Endothelial cell of umbilical vein (primary cell): ENCODE measurements around the gene STAT2. TPM values are rescaled to one million over a fixed set of nuclear protein-coding genes. Genes with fewer than 3 reads are reported as not detected.
"Not testable (repeated sequence)": the region's sequence is repeated elsewhere in the genome, so short reads cannot be mapped to it uniquely, and the experiment has no call there.

Experiments
- BruUV-seq: library from RNA; stranded (reverse); fragments of 400-500 nt; replicated peaks from 2 replicates; lab custom pipeline; 2021; lab: Mats Ljungman, UMichigan
- CTCF ChIA-PET: fragments of 300-600, 350-600 bp; sonication (Branson Sonifier 250); formaldehyde crosslinking; loops from one replicate; lab custom pipeline; 2021; ENCODE audit warnings: antibody characterized with exemption, inconsistent platforms; lab: Charles Lee
- POLR2A ChIA-PET: fragments of 300-600, 350-600 bp; sonication (Branson Sonifier 250); formaldehyde crosslinking; loops from one replicate; lab custom pipeline; 2021; ENCODE audit warnings: antibody characterized with exemption, inconsistent platforms; lab: Charles Lee
- DNase-seq: peaks from one replicate; pipeline ENCODE4 v3.0.0-alpha.2; 2011; ENCODE audit warnings: low read depth, low spot score
- FAIRE-seq: peaks from 2 replicates; lab custom pipeline; 2011; peaks lifted over from hg19 to GRCh38; lab: Jason Lieb, UNC
- H2AFZ ChIP-seq: 2 replicates; pipeline ENCODE4 v1.6.0; 2012; ENCODE audit warnings: low read depth, low read length, control low read depth, inconsistent platforms
- H3K27ac ChIP-seq: 2 replicates; pipeline ENCODE4 v1.5.1; 2011; ENCODE audit warnings: low read depth, mild to moderate bottlenecking, control low read depth, low read length, moderate library complexity; ENCODE audit not compliant: insufficient read depth
- H3K27me3 ChIP-seq, 2 experiments: 2 replicates each; pipeline versions ENCODE4 v1.6.0 to v1.6.1; 2011; ENCODE audit warnings: low read length in 2 of 2, mixed read lengths in 1 of 2; ENCODE audit not compliant: control insufficient read depth in 2 of 2, insufficient read depth in 2 of 2
- H3K36me3 ChIP-seq, 2 experiments: 2 replicates in 1 of 2; 3 replicates in 1 of 2; pipeline ENCODE4 v1.5.1; 2011; ENCODE audit warnings: low read length in 2 of 2, mild to moderate bottlenecking in 1 of 2, moderate library complexity in 1 of 2; ENCODE audit not compliant: control insufficient read depth in 2 of 2, insufficient read depth in 2 of 2; ENCODE audit errors: extremely low read depth in 1 of 2
- H3K4me1 ChIP-seq: 3 replicates; pipeline ENCODE4 v1.5.1; 2011; ENCODE audit warnings: mild to moderate bottlenecking, low read length; ENCODE audit not compliant: control insufficient read depth, insufficient read depth; ENCODE audit errors: extremely low read depth
- H3K4me2 ChIP-seq: 2 replicates; pipeline ENCODE4 v1.6.1; 2011; ENCODE audit warnings: low read length, control low read depth, mixed read lengths; ENCODE audit not compliant: insufficient read depth
- H3K4me3 ChIP-seq, 3 experiments: fragments of 200-600 bp in 1 of 3; sonication (generic), shearing (Covaris generic) in 1 of 3; replicated peaks in 1 of 3; 2 replicates each; pipeline ENCODE4 v1.5.1; 2011 to 2016; ENCODE audit warnings: control low read depth in 3 of 3, low read length in 3 of 3, mild to moderate bottlenecking in 2 of 3, inconsistent platforms in 1 of 3, low read depth in 1 of 3, moderate library complexity in 1 of 3; ENCODE audit not compliant: insufficient read depth in 1 of 3
- H3K79me2 ChIP-seq: 2 replicates; pipeline ENCODE4 v1.6.0; 2012; ENCODE audit warnings: low read length, inconsistent platforms; ENCODE audit not compliant: control insufficient read depth, insufficient read depth
- H3K9ac ChIP-seq: replicated peaks from 2 replicates; pipeline ENCODE3; 2011; ENCODE audit warnings: low read length, control low read depth; ENCODE audit not compliant: insufficient read depth; ENCODE audit errors: extremely low read depth
- H3K9me1 ChIP-seq: replicated peaks from 3 replicates; pipeline ENCODE4 v1.6.0; 2011; ENCODE audit warnings: mild to moderate bottlenecking, low read length; ENCODE audit not compliant: control insufficient read depth, insufficient read depth; ENCODE audit errors: extremely low read depth
- H3K9me3 ChIP-seq: replicated peaks from 2 replicates; pipeline ENCODE4 v1.5.1; 2012; ENCODE audit warnings: low read length, inconsistent platforms; ENCODE audit not compliant: control insufficient read depth, insufficient read depth
- H4K20me1 ChIP-seq: replicated peaks from 2 replicates; pipeline ENCODE3; 2011; ENCODE audit warnings: mild to moderate bottlenecking, low read length; ENCODE audit not compliant: control insufficient read depth, insufficient read depth; ENCODE audit errors: extremely low read depth
- EZH2 ChIP-seq: IDR thresholded peaks from 2 replicates; pipeline ENCODE4 v1.6.1; 2012; ENCODE audit warnings: borderline replicate concordance, low read depth, mild to moderate bottlenecking, moderate library complexity, low read length, inconsistent platforms; ENCODE audit not compliant: severe bottlenecking
- GATA2 ChIP-seq: IDR thresholded peaks from 2 replicates; pipeline ENCODE4 v1.7.0; 2011; ENCODE audit warnings: low read depth, mild to moderate bottlenecking, moderate library complexity, mixed read lengths, low read length; ENCODE audit not compliant: insufficient read length, insufficient read depth
- JUN ChIP-seq: IDR thresholded peaks from 2 replicates; pipeline ENCODE4 v1.6.1; 2011; ENCODE audit warnings: borderline replicate concordance, low read depth; ENCODE audit not compliant: insufficient read length, insufficient read depth
- POLR2A ChIP-seq: IDR thresholded peaks from 2 replicates; pipeline ENCODE4 v1.6.1; 2012; ENCODE audit warnings: low read depth, mild to moderate bottlenecking, control low read depth, low read length
- POLR2AphosphoS5 ChIP-seq: IDR thresholded peaks from 2 replicates; pipeline ENCODE4 v1.6.1; 2012; ENCODE audit warnings: low read depth, mild to moderate bottlenecking, control low read depth, low read length, moderate library complexity; ENCODE audit not compliant: insufficient read depth
- dilution Hi-C: fragments of 300-500 bp; cut with MboI; formaldehyde crosslinking; loops from one replicate; pipeline ENCODE4 v1.15.0; 2019; ENCODE audit warnings: low sequenced_read_pairs; ENCODE audit not compliant: extremely low pct_ligation_motif_present
- intact Hi-C: fragments of 100-400 bp; cut with micrococcal nuclease; formaldehyde crosslinking; loops from one replicate; pipeline ENCODE4 v1.10.0; 2022
- polyA plus RNA-seq, 4 experiments: library from polyadenylated mRNA; depleted of rRNA in 3 of 4; stranded (reverse) in 3 of 4; unstranded in 1 of 4; fragments of >200 nt; gene quantifications; 2 replicates each; pipeline versions ENCODE4 v1.2.1 to v1.2.3, GENCODE V29; 2011 to 2012; ENCODE audit warnings: missing spikeins in 1 of 4
- total RNA-seq: library from RNA; stranded (reverse); gene quantifications from 2 replicates; pipeline ENCODE4 v1.2.3, GENCODE V29; 2021

Gene STAT2
- total and polyA plus RNA-seq, 2 donors (not counting 3 experiments of a cell fraction or from before 2014, with no cell fraction given): 62.8 to 66.5 TPM

GRCh38 chr12:56408799-56409417 lies 49.0 kb upstream of the STAT2 start:
- H3K27me3 ChIP-seq: no peaks in the 10 kb centered on the region
- H3K36me3 ChIP-seq: no peaks in the 10 kb centered on the region
- POLR2A ChIA-PET: no interaction called here
- no peak overlapping the region for H3K9ac ChIP-seq
- H3K27ac ChIP-seq: no peak overlapping the region
- no peak overlapping the region for H3K4me3 ChIP-seq
- H4K20me1 ChIP-seq: no peaks in the 10 kb centered on the region
- CTCF ChIA-PET: interaction anchor here (1.4 kb wide), 1 partner anchor 49 kb away, joined by 3 read pairs; the partner anchor contains the start of gene STAT2
- no peak for FAIRE-seq
- no peaks in the 10 kb centered on the region for H3K4me1 ChIP-seq
- H2AFZ ChIP-seq: no peak overlapping the region
- no TSS peak for BruUV-seq
- dilution Hi-C loops: loop anchor here (10.0 kb wide), 1 partner anchor 64 kb away; no protein-coding TSS in a partner anchor
- H3K9me1 ChIP-seq: no peaks in the 10 kb centered on the region
- intact Hi-C loops: no loop called here
- H3K79me2 ChIP-seq: no peaks in the 10 kb centered on the region
- H3K4me2 ChIP-seq: no peak overlapping the region
- no peaks in the 10 kb centered on the region for H3K9me3 ChIP-seq
- no peak for DNase-seq
- TF ChIP-seq POLR2A (no peak), GATA2 (no peak), POLR2AphosphoS5 (no peak), JUN (no peak), EZH2 (no peak)

GRCh38 chr12:56404227-56404626 lies 44.3 kb upstream of the STAT2 start:
- H3K4me1 ChIP-seq, H4K20me1 ChIP-seq, BruUV-seq, FAIRE-seq, H3K36me3 ChIP-seq, H3K9me3 ChIP-seq, CTCF ChIA-PET, POLR2A ChIA-PET, H2AFZ ChIP-seq, H3K9ac ChIP-seq, H3K4me3 ChIP-seq, H3K27ac ChIP-seq, H3K9me1 ChIP-seq, intact Hi-C loops, DNase-seq, H3K4me2 ChIP-seq, H3K79me2 ChIP-seq, H3K27me3 ChIP-seq: not testable (repeated sequence)
- dilution Hi-C loops: loop anchor here (10.0 kb wide), 1 partner anchor 59 kb away; no protein-coding TSS in a partner anchor

- H2AFZ ChIP-seq, POLR2A ChIA-PET, H3K36me3 ChIP-seq, FAIRE-seq, H3K9ac ChIP-seq, H3K4me3 ChIP-seq, H3K27me3 ChIP-seq, H3K4me1 ChIP-seq, H3K9me3 ChIP-seq, DNase-seq, H3K27ac ChIP-seq, H3K79me2 ChIP-seq, intact Hi-C loops, CTCF ChIA-PET, H4K20me1 ChIP-seq, H3K9me1 ChIP-seq, H3K4me2 ChIP-seq, BruUV-seq: not testable (repeated sequence)
- dilution Hi-C loops: loop anchor here (10.0 kb wide), 1 partner anchor 57 kb away; no protein-coding TSS in a partner anchor
These were observed 41.7 kb upstream of the STAT2 start for GRCh38 chr12:56401612-56402011.
